Astrocyte (in vitro differentiated cells and primary cell): ENCODE results near the gene TOLLIP. TPM values are rescaled to one million over a fixed set of nuclear protein-coding genes. Genes with fewer than 3 reads are reported as not detected.
A peak's percentile ranks its signal among the peaks of the same experiment; 100 is the strongest.

Experiments used
- DNase-seq: peaks from one replicate; pipeline ENCODE4 v3.0.0-alpha.2; 2010; ENCODE audit warnings: low read depth
- FAIRE-seq: peaks from 2 replicates; lab custom pipeline; 2011; peaks lifted over from hg19 to GRCh38; lab: Jason Lieb, UNC
- H2AFZ ChIP-seq: 2 replicates; pipeline ENCODE4 v1.6.0; 2012; ENCODE audit warnings: low read depth, low read length, inconsistent platforms
- H3K27ac ChIP-seq: 2 replicates; pipeline ENCODE4 v1.5.1; 2011; ENCODE audit warnings: low read depth, low read length, inconsistent platforms
- H3K27me3 ChIP-seq: 2 replicates; pipeline ENCODE4 v1.6.0; 2011; ENCODE audit warnings: low read length, inconsistent platforms; ENCODE audit not compliant: insufficient read depth
- H3K36me3 ChIP-seq: 2 replicates; pipeline ENCODE4 v1.5.1; 2011; ENCODE audit warnings: low read length, inconsistent platforms; ENCODE audit not compliant: insufficient read depth
- H3K4me1 ChIP-seq: 2 replicates; pipeline ENCODE4 v1.5.1; 2011; ENCODE audit warnings: low read length, inconsistent platforms; ENCODE audit not compliant: insufficient read depth
- H3K4me2 ChIP-seq: 2 replicates; pipeline ENCODE4 v1.6.0; 2012; ENCODE audit warnings: low read length, inconsistent platforms
- H3K4me3 ChIP-seq: 2 replicates; pipeline ENCODE4 v1.5.1; 2011; ENCODE audit warnings: low read depth, mild to moderate bottlenecking, low read length, inconsistent platforms; ENCODE audit not compliant: insufficient read depth
- H3K79me2 ChIP-seq: 2 replicates; pipeline ENCODE4 v1.6.0; 2012; ENCODE audit warnings: mild to moderate bottlenecking, low read length, inconsistent platforms; ENCODE audit not compliant: insufficient read depth
- H3K9ac ChIP-seq: 2 replicates; pipeline ENCODE4 v1.6.0; 2012; ENCODE audit warnings: mild to moderate bottlenecking, low read length, inconsistent platforms
- H3K9me3 ChIP-seq: 2 replicates; pipeline ENCODE4 v1.5.1; 2012; ENCODE audit warnings: low read depth, mild to moderate bottlenecking, low read length, inconsistent platforms; ENCODE audit not compliant: insufficient read depth
- H4K20me1 ChIP-seq: 2 replicates; pipeline ENCODE4 v1.6.0; 2012; ENCODE audit warnings: low read length, inconsistent platforms; ENCODE audit not compliant: insufficient read depth
- H3K27ac Mint-ChIP-seq: one replicate; pipeline ENCODE4 v1.8.0; 2021; ENCODE audit warnings: mild to moderate bottlenecking, mixed read lengths; ENCODE audit not compliant: unreplicated experiment
- H3K27me3 Mint-ChIP-seq: one replicate; pipeline ENCODE4 v1.8.0; 2021; ENCODE audit warnings: low read depth, mixed read lengths; ENCODE audit not compliant: unreplicated experiment
- H3K36me3 Mint-ChIP-seq: one replicate; pipeline ENCODE4 v1.8.0; 2021; ENCODE audit warnings: low read depth, mixed read lengths; ENCODE audit not compliant: unreplicated experiment
- H3K4me1 Mint-ChIP-seq: one replicate; pipeline ENCODE4 v1.8.0; 2021; ENCODE audit warnings: low read depth, mixed read lengths; ENCODE audit not compliant: unreplicated experiment
- H3K4me3 Mint-ChIP-seq: one replicate; pipeline ENCODE4 v1.8.0; 2021; ENCODE audit warnings: mild to moderate bottlenecking, moderate library complexity, mixed read lengths; ENCODE audit not compliant: unreplicated experiment
- H3K9me3 Mint-ChIP-seq: one replicate; pipeline ENCODE4 v1.8.0; 2021; ENCODE audit warnings: mild to moderate bottlenecking, mixed read lengths; ENCODE audit not compliant: unreplicated experiment
- EZH2 ChIP-seq: IDR thresholded peaks from 2 replicates; pipeline ENCODE4 v1.6.1; 2012; ENCODE audit warnings: mild to moderate bottlenecking, low read length, inconsistent platforms; ENCODE audit not compliant: insufficient read depth
- total RNA-seq: library from RNA; stranded (reverse); gene quantifications from 2 replicates; pipeline ENCODE4 v1.2.1, GENCODE V29; 2021
- TF ChIP-seq, protein P1 (sequence below): IDR thresholded peaks from 2 replicates; pipeline ENCODE4 v1.5.1; 2011; ENCODE audit warnings: low read depth, mild to moderate bottlenecking, inconsistent platforms, low read length, moderate library complexity; ENCODE audit not compliant: insufficient read depth

The TOLLIP gene
- total RNA-seq, 1 donor from 2014 or later: 46.4 TPM

DNA sequence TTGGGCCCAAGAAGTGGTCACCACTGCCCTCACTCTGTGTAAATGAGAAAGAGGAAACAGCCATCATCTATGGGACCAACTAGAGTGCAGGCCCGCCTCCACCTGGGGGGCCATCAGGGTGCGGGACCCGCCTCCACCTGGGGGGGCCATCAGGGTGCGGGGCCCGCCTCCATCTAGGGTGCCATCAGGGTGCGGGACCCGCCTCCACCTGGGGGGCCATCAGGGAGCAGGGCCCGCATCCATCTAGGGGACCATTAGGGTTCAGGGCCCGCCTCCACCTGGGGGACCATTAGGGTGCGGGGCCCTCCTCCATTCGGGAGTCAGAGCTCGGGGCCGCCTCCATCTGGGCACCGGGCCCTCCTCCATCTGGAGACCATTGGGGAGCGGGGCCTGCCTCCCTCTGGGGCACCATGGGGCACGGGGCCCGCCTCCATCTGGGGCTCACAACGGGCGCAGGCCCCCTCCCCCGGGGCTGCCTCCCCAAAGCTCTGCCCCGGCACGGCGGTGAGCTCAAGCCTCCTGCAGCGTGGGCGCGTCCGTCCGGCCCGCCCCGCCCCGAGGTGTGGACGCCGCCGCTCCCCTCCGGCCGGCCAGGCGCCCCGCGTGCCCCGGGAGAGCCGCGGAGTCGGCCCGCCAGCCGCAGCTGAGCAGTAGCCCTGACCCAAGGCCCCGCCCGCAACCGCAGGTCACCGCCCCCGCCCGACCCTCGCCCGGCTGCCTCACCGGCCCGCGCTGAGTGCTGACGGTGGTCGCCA lies 512 bp downstream of the TOLLIP start:
- TF ChIP-seq EZH2: no peak
- TF ChIP-seq, protein P1, sequence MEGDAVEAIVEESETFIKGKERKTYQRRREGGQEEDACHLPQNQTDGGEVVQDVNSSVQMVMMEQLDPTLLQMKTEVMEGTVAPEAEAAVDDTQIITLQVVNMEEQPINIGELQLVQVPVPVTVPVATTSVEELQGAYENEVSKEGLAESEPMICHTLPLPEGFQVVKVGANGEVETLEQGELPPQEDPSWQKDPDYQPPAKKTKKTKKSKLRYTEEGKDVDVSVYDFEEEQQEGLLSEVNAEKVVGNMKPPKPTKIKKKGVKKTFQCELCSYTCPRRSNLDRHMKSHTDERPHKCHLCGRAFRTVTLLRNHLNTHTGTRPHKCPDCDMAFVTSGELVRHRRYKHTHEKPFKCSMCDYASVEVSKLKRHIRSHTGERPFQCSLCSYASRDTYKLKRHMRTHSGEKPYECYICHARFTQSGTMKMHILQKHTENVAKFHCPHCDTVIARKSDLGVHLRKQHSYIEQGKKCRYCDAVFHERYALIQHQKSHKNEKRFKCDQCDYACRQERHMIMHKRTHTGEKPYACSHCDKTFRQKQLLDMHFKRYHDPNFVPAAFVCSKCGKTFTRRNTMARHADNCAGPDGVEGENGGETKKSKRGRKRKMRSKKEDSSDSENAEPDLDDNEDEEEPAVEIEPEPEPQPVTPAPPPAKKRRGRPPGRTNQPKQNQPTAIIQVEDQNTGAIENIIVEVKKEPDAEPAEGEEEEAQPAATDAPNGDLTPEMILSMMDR: no peak
- H3K27me3 Mint-ChIP-seq: no peaks in the 10 kb centered on the region
- H3K9me3 Mint-ChIP-seq: peaks cover 19% of the 10 kb centered on the region
- peak overlapping the region; percentile 90 for H3K9ac ChIP-seq
- H3K36me3 ChIP-seq: no peaks in the 10 kb centered on the region
- H4K20me1 ChIP-seq: peaks cover 50% of the 10 kb centered on the region
- peak overlapping the region; percentile 98 for H3K4me2 ChIP-seq
- H3K79me2 ChIP-seq: peaks cover 55% of the 10 kb centered on the region
- H3K27me3 ChIP-seq: peaks cover 3% of the 10 kb centered on the region
- H3K4me3 ChIP-seq: peak overlapping the region; percentile 66
- H3K4me1 ChIP-seq: peaks cover 15% of the 10 kb centered on the region
- H3K4me3 Mint-ChIP-seq: peak overlapping the region; percentile 83
- no peaks in the 10 kb centered on the region for H3K36me3 Mint-ChIP-seq
- peaks cover 6% of the 10 kb centered on the region for H3K9me3 ChIP-seq
- H3K4me1 Mint-ChIP-seq: peaks cover 6% of the 10 kb centered on the region
- H3K27ac ChIP-seq: peak overlapping the region; percentile 66
- FAIRE-seq (no peak), DNase-seq (no peak)
- peak overlapping the region; percentile 86 for H2AFZ ChIP-seq
- no peak overlapping the region for H3K27ac Mint-ChIP-seq

DNA sequence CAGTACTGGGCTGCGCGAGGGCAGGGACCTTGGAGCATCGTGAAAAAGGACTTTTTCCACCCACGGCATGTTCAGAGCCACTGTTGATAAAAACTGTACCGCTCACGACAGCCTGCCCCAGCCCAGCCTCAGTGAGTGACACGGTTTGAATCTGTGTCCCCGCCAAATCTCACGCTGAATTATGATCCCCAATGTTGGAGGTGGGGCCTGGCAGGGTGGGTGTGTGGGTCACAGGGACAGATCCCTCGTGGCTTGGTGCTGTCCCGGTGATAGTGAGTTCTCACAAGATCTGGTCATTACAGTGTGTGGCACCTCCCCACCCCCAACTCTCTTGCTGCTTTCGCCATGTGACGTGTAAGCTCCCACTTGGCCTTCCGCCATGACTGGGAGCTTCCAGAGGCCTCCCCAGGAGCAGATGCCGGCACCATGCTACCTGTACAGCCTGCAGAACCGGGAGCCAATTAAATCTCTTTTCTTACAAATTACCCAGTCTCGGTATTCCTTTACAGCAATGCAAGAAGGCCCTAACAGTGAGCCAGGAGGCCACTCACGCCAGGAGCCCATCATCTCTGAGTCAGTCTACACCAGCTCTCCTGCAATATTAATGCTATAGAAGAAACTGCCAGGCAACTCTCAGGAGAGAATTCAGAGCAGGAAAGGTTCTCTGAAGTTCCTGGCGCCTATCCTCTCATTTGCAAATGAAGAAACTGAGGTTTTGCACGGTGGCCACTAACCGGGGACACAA lies 1.3 kb downstream of the TOLLIP start:
- peak overlapping the region; percentile 90 for H3K9ac ChIP-seq
- H3K36me3 ChIP-seq: no peaks in the 10 kb centered on the region
- H2AFZ ChIP-seq: no peak overlapping the region
- H3K4me3 Mint-ChIP-seq: peak overlapping the region; percentile 83
- TF ChIP-seq EZH2: no peak
- TF ChIP-seq, protein P1: no peak
- H3K4me3 ChIP-seq: peak overlapping the region; percentile 66
- H3K4me1 Mint-ChIP-seq: peaks cover 6% of the 10 kb centered on the region
- peaks cover 58% of the 10 kb centered on the region for H4K20me1 ChIP-seq
- H3K9me3 Mint-ChIP-seq: peaks cover 17% of the 10 kb centered on the region
- H3K4me1 ChIP-seq: peaks cover 19% of the 10 kb centered on the region
- peak overlapping the region; percentile 77 for H3K27ac Mint-ChIP-seq
- H3K27me3 Mint-ChIP-seq: no peaks in the 10 kb centered on the region
- peak overlapping the region; percentile 98 for H3K4me2 ChIP-seq
- no peaks in the 10 kb centered on the region for H3K27me3 ChIP-seq
- peaks cover 6% of the 10 kb centered on the region for H3K9me3 ChIP-seq
- peaks cover 61% of the 10 kb centered on the region for H3K79me2 ChIP-seq
- H3K27ac ChIP-seq: no peak overlapping the region
- no peaks in the 10 kb centered on the region for H3K36me3 Mint-ChIP-seq
- FAIRE-seq (no peak), DNase-seq (no peak)
